Measurements from ENCODE around the gene TPCN2.
"Not testable (repeated sequence)": the region's sequence is repeated elsewhere in the genome, so short reads cannot be mapped to it uniquely, and the experiment has no call there.

The TPCN2 gene

GRCh38 chr11:69148377-69148762 lies 99.6 kb downstream of the TPCN2 start:
- Histone ChIP-seq H2AFZ (ENCODE audit: low read depth) (no peak overlapping the region), H3K79me2 (ENCODE audit: insufficient read depth, low read depth) (no peaks in the 10 kb centered on the region), H3K4me2 (no peak overlapping the region), H4K20me1 (ENCODE audit: insufficient read depth) (no peaks in the 10 kb centered on the region), H3K4me3 (IDR thresholded peaks at IDR 0.05; ENCODE audit: insufficient read depth, low read depth, low read length) (no peak overlapping the region), H3K36me3 (ENCODE audit: insufficient read depth) (no peaks in the 10 kb centered on the region), H3K4me1 (ENCODE audit: low read depth, poor library complexity, severe bottlenecking) (no peaks in the 10 kb centered on the region), H3K27me3 (ENCODE audit: insufficient read depth, low read depth) (peaks cover 4% of the 10 kb centered on the region; the same call in 1 of the 2 replicates), H3K9ac (no peak overlapping the region), H3K27ac (no peak overlapping the region)
- no peak for TF ChIP-seq CTCF (conservative IDR thresholded peaks at IDR 0.05; ENCODE audit: low read depth, low read length)

DNA sequence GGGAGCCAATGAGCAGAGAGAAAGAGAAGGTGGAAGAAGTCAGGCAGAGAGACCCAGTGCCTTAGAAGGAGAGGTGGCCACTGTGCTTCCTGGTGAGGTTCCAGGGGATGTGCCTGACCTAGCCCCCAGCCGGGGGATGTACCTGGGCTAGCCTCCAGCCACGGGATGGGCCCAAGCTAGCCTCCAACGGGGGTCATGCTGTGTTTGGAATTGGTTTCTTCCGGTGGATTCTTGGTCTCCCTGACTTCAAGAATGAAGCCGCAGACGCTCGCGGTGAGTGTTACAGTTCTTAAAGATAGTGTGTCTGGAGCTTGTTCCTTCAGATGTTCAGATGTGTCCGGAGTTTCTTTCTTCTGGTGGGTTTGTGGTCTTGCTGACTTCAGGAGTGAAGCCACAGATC lies 100.1 kb downstream of the TPCN2 start:
- Histone ChIP-seq H3K4me1 (ENCODE audit: low read depth, poor library complexity, severe bottlenecking) (no peaks in the 10 kb centered on the region), H3K79me2 (ENCODE audit: insufficient read depth, low read depth) (no peaks in the 10 kb centered on the region), H3K9ac (no peak overlapping the region), H3K4me3 (IDR thresholded peaks at IDR 0.05; ENCODE audit: insufficient read depth, low read depth, low read length) (no peak overlapping the region), H4K20me1 (ENCODE audit: insufficient read depth) (no peaks in the 10 kb centered on the region), H3K36me3 (ENCODE audit: insufficient read depth) (no peaks in the 10 kb centered on the region), H2AFZ (ENCODE audit: low read depth) (no peak overlapping the region), H3K4me2 (no peak overlapping the region), H3K27me3 (ENCODE audit: insufficient read depth, low read depth) (peaks cover 4% of the 10 kb centered on the region; the same call in 1 of the 2 replicates), H3K27ac (no peak overlapping the region)
- TF ChIP-seq CTCF (conservative IDR thresholded peaks at IDR 0.05; ENCODE audit: low read depth, low read length) = no peak

GRCh38 chr11:69149338-69150045 lies 100.8 kb downstream of the TPCN2 start:
- H3K4me2 ChIP-seq; H3K9ac ChIP-seq; H3K4me1 ChIP-seq (ENCODE audit: low read depth, poor library complexity, severe bottlenecking); H3K36me3 ChIP-seq (ENCODE audit: insufficient read depth); H4K20me1 ChIP-seq (ENCODE audit: insufficient read depth); H3K79me2 ChIP-seq (ENCODE audit: insufficient read depth, low read depth); H2AFZ ChIP-seq (ENCODE audit: low read depth); H3K27ac ChIP-seq; H3K27me3 ChIP-seq (ENCODE audit: insufficient read depth, low read depth); H3K4me3 ChIP-seq (IDR thresholded peaks at IDR 0.05; ENCODE audit: insufficient read depth, low read depth, low read length): not testable (repeated sequence)

DNA sequence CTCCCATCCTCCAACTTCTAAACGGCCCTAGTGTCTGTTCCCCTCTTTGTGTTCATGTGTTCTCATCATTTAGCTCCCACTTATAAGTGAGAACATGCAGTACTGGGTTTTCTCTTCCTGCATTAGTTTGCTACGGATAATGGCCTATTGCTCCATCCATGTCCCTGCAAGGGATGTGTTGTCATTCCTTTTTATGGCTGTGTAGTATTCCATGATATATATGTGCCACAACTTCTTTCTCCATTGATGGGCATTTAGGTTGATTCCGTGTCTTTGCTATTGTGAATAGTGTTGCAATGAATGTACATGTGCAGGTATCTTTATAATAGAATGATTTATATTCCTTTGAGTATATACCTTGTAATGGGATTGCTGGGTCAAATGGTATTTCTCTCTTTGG lies 101.4 kb downstream of the TPCN2 start:
- Histone ChIP-seq H3K27ac (no peak overlapping the region), H2AFZ (ENCODE audit: low read depth) (no peak overlapping the region), H3K79me2 (ENCODE audit: insufficient read depth, low read depth) (no peaks in the 10 kb centered on the region), H3K4me1 (ENCODE audit: low read depth, poor library complexity, severe bottlenecking) (no peaks in the 10 kb centered on the region), H3K9ac (no peak overlapping the region), H3K4me3 (IDR thresholded peaks at IDR 0.05; ENCODE audit: insufficient read depth, low read depth, low read length) (no peak overlapping the region), H3K27me3 (ENCODE audit: insufficient read depth, low read depth) (peaks cover 4% of the 10 kb centered on the region; the same call in 1 of the 2 replicates), H4K20me1 (ENCODE audit: insufficient read depth) (no peaks in the 10 kb centered on the region), H3K36me3 (ENCODE audit: insufficient read depth) (no peaks in the 10 kb centered on the region), H3K4me2 (no peak overlapping the region)
- no peak for TF ChIP-seq CTCF (conservative IDR thresholded peaks at IDR 0.05; ENCODE audit: low read depth, low read length)

GRCh38 chr11:69151836-69152235 lies 103.1 kb downstream of the TPCN2 start:
- Histone ChIP-seq H3K4me3 (IDR thresholded peaks at IDR 0.05; ENCODE audit: insufficient read depth, low read depth, low read length) (no peak overlapping the region), H2AFZ (ENCODE audit: low read depth) (no peak overlapping the region), H3K36me3 (ENCODE audit: insufficient read depth) (no peaks in the 10 kb centered on the region), H4K20me1 (ENCODE audit: insufficient read depth) (no peaks in the 10 kb centered on the region), H3K27ac (no peak overlapping the region), H3K79me2 (ENCODE audit: insufficient read depth, low read depth) (no peaks in the 10 kb centered on the region), H3K27me3 (ENCODE audit: insufficient read depth, low read depth) (peaks cover 4% of the 10 kb centered on the region; the same call in 1 of the 2 replicates), H3K4me2 (no peak overlapping the region), H3K9ac (no peak overlapping the region), H3K4me1 (ENCODE audit: low read depth, poor library complexity, severe bottlenecking) (no peaks in the 10 kb centered on the region)
- no peak for TF ChIP-seq CTCF (conservative IDR thresholded peaks at IDR 0.05; ENCODE audit: low read depth, low read length)

All from KMS-11 (cell line).